Fibroblast of skin of right biceps (primary cell): ENCODE measurements around the gene ATP8A1.
A peak's percentile ranks its signal among the peaks of the same experiment; 100 is the strongest.

Source experiments
- DNase-seq: peaks from one replicate; pipeline ENCODE4 v3.0.0-alpha.2; 2013

ATP8A1 gene

GRCh38 chr4:42624551-42624950, 32.4 kb downstream of the ATP8A1 start:
- no peak for DNase-seq

DNA sequence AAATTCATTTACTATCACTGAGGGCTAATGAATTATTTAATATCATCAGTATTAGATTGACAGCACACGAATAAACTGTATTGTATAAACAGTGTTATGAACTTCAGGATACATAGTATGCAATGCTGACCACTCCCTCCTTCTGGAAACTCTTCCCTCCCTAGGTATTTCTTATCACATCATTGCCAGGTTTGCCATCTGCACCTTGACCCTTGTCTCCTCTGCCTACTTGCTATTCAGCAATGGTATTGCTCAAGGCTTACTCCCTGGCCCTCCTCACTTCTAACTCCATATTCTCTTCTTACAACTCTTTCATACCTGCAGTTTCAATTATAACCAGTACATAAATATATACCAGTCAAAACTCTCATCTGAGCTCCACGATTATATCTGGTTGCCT, 38.9 kb downstream of the ATP8A1 start:
- DNase-seq: no peak

DNA sequence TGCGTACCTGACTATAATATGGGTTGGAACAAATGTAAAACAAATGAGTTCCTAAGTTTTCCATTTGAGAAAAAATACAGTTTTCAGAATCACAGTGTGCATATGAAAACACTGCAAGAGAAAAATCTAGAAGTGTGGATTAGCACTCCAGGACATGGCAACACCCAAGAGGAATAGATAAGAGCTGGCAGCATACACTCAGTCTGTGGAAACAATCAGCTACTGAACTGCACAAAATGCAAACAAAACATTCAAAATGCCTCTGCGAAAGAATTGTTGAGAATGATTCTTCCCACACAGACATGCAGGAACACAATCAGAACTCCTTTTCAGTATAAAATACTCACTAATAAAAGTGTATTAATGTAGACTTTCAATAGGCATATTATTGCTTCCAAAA, 39.9 kb downstream of the ATP8A1 start:
- DNase-seq: no peak

- DNase-seq: no peak
Observed at GRCh38 chr4:42616572-42616971, 40.3 kb downstream of the ATP8A1 start.

DNA sequence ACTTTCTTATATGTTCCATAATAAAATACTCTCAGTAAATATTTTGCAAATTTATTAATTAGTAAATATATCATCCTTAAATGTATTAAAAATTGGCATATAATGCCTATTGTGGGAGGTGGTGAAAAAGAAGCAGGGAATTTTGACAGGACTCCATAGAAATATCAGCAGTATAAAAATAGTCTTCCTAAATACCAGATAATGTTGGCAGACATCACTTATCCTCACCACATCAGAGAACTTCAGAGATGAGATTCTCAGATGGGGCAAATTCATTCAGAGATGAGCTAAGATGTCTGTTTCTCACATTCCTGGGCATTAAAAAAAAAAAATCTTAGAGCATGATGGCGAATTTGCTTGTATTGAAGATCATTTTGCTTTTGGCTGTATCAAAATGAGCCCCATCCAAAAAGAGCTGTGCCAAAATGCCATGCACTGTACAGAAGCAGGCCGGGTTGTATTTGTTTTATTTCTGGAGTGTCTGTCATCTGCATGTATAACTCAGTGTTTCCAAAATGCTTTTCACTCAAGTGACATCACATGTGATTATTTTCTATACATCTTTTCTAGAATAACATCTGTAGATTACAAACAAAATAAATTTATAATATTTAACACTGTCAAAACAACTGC, 41.7 kb downstream of the ATP8A1 start:
- no peak for DNase-seq

DNA sequence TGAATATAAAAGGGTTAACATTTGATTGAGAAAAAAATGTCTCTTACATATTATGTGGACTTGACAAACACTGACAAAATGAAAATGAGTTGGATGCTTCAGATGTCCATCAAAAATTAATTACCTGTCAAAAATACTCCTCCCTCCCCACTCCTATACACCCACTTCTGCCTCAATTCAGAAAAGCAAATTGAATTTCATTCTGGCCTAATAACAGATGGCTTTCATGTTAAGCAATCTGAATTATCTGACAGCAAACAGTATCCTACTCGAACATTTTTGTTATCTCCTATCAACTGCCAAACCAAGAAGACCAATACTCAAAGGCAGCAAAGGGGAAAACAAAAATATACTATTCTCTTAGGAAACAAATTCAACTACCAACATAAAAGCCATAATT, 44.0 kb downstream of the ATP8A1 start:
- DNase-seq: no peak

GRCh38 chr4:42610941-42611340, 46.0 kb downstream of the ATP8A1 start:
- DNase-seq: no peak

DNA sequence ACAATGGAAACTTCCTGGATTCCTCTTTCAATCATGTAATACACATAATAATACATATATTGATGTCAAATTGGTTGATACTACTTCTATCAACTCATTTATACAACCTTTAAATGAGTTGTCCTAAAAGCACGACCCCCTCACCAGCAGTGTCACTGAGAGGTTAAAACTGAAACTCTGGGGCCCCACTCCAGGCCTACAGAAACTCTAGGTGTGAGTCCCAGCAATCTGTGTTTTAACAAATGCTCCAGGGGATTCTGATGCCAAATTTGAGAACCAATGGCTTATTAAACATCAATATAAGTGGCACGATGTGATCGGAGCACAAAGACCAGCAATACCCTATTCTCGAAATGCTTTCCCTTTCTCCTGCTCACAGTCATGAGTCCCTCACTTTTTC, 47.9 kb downstream of the ATP8A1 start:
- DNase-seq: no peak

GRCh38 chr4:42608551-42608950, 48.4 kb downstream of the ATP8A1 start:
- no peak for DNase-seq

GRCh38 chr4:42607011-42607726, 49.7 kb downstream of the ATP8A1 start:
- no peak for DNase-seq

DNA sequence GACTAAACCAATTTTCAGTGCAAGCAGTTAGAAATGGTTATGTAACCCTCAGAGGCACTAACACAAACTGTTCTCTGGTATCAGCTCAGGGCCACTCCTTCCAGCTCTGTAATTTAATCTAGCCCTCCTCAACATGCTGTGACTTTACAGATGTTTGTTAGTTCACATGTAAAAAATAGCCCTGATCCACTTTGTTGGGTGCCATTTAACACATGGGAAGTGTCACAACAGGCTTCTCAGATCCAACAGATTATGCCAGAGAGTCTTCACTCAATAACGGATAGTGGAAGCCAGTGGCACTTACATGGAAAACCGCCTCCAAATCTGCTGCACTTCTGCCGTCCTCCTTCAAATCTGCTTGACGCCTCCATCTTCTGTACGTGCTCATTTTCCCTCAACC, 51.6 kb downstream of the ATP8A1 start:
- no peak for DNase-seq

DNA sequence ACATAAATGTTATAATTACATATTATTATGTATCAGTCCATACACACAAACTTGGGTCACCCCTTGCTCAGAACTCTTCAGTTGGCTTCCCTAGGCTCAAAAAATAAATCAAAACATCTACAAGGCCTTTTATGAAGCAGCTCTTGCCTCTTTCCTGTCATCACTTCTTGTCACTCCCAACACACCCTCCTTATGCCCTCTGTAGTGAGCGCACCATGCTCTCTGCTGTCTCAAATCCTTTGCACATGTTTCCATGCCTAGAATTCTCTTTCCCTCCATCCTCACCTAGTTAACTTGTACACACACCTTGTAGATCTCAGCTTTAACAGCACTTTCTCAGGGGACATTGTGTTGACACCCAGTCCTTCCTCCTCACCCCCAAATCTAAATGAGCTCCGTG, 53.0 kb downstream of the ATP8A1 start:
- no peak for DNase-seq

GRCh38 chr4:42600578-42600977, 56.3 kb downstream of the ATP8A1 start:
- DNase-seq: no peak

GRCh38 chr4:42596918-42597317, 60.0 kb downstream of the ATP8A1 start:
- no peak for DNase-seq

GRCh38 chr4:42594888-42595287, 62.0 kb downstream of the ATP8A1 start:
- DNase-seq: no peak

GRCh38 chr4:42588909-42589308, 68.0 kb downstream of the ATP8A1 start:
- no peak for DNase-seq

- no peak for DNase-seq
Observed at GRCh38 chr4:42586775-42587174, 70.1 kb downstream of the ATP8A1 start.

DNA sequence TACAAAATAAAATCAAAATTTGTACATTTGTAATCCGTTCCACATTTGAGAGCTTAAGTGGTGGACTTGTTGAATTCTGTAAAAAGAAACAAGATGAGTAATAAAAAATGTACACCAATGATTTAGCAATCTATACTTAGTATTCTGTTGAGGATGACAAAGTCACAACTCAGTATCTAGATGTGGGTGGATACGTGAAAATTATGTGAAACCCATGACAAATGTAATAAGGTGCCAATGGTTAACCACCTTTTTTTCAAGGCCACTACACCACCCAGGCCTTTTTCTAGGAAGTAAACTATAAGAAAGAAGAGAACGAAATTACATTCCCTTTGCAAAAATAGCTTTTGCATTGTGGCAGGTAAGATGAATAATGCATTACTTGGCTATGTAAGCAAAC, 77.0 kb downstream of the ATP8A1 start:
- no peak for DNase-seq

- no peak for DNase-seq
Observed at GRCh38 chr4:42578187-42578586, 78.7 kb downstream of the ATP8A1 start.

GRCh38 chr4:42574870-42575430, 82.0 kb downstream of the ATP8A1 start:
- no peak for DNase-seq

DNA sequence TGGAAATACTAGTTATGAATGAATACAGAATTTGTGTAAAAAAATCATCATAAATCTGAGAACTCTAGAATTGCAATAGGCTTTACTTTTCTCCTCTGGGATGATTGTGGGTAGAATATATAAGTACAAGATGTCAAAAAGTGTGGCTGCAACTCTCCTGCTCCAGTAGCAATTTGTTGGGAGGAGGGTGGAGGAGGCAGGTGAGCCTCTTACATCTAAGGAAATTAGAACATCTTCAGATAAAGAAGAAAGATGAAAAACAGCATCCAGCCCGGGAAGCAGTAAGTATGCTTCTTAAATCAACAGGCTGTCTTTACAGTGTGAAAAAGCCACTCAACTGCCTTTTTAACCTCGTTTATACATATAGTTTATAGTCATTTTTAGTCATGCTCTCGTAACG, 83.7 kb downstream of the ATP8A1 start:
- DNase-seq: no peak

DNA sequence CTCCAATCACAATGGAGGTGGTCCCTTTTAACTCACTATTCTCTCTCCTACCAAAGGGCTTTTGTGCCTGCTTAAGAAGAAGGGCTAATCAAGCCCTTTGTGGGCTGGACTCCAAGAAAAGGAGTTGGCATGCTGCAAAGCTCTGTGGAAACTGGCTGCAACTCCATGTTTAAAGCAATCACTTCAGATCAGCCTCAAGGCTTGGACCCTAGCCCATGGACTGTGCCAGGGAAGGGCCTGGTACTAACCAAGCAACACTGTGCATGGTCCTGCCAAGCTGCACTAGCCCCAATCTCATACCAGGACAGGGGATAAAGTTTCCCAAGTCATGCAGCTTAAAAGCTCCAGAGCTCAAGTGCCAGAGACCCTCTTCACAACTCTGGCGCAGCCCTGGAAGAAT, 86.7 kb downstream of the ATP8A1 start:
- DNase-seq: no peak

GRCh38 chr4:42568610-42569207, 88.2 kb downstream of the ATP8A1 start:
- peak; percentile 50 for DNase-seq

DNA sequence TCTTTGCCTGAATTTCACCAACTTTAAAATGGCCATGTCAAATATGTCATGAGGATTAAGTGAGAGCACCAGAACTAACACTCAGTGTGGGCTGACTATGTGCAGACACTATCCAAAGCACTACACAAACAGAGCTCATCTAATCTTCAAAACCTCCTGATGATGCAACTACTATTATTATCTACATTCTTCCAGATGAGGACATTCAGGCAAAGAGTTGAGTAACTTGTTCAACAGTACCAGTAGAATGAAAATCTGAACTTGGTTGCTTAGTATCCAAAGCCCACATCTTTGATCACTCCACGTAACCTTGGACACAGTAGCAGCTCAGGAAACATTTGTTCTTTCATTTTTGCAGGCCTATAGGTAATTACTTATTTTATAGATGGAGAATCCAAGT, 90.1 kb downstream of the ATP8A1 start:
- DNase-seq: no peak
